Panc1 (cell line): Measurements from ENCODE around the gene NOX4. TPM values are rescaled to one million over a fixed set of nuclear protein-coding genes. Genes with fewer than 3 reads are reported as not detected.

Source experiments
- ATAC-seq: fragments of 200-7000 bp; cut with Tn5 transposase; 2 replicates; pipeline ENCODE4 v1.9.1; 2020; ENCODE audit warnings: mild to moderate bottlenecking, moderate library complexity
- BruUV-seq: library from RNA; stranded (reverse); fragments of 400-500 nt; replicated peaks from 2 replicates; lab custom pipeline; 2021; lab: Mats Ljungman, UMichigan
- CTCF ChIA-PET: fragments of 300-600 bp; sonication (Branson Sonifier 250); formaldehyde crosslinking; loops from one replicate; lab custom pipeline; 2022; ENCODE audit warnings: antibody characterized with exemption; lab: Charles Lee
- POLR2A ChIA-PET: fragments of 300-600 bp; sonication (Branson Sonifier 250); formaldehyde crosslinking; loops from one replicate; lab custom pipeline; 2022; ENCODE audit warnings: antibody characterized with exemption; lab: Charles Lee
- DNase-seq: peaks from one replicate; pipeline ENCODE4 v3.0.0-alpha.2; 2010; ENCODE audit warnings: low read depth, low spot score
- H3K27ac ChIP-seq: 2 replicates; pipeline ENCODE4 v1.5.1; 2011; ENCODE audit warnings: mild to moderate bottlenecking, low read length, inconsistent platforms
- H3K27me3 ChIP-seq: fragments of 200-500 bp; sonication (Bioruptor generic); 2 replicates; pipeline ENCODE4 v1.6.0; 2014; ENCODE audit warnings: low read length, inconsistent platforms; ENCODE audit not compliant: control insufficient read depth, insufficient read depth
- H3K36me3 ChIP-seq: fragments of 200-500 bp; sonication (Bioruptor generic); 2 replicates; pipeline ENCODE4 v1.5.1; 2014; ENCODE audit warnings: inconsistent platforms, mild to moderate bottlenecking, low read length, moderate library complexity; ENCODE audit not compliant: control insufficient read depth, insufficient read depth
- H3K4me1 ChIP-seq: 2 replicates; pipeline ENCODE4 v1.5.1; 2011; ENCODE audit warnings: inconsistent platforms, mild to moderate bottlenecking, low read length, moderate library complexity; ENCODE audit not compliant: control insufficient read depth, insufficient read depth
- H3K4me3 ChIP-seq, 2 experiments: 2 replicates each; pipeline ENCODE4 v1.5.1; 2011 to 2012; ENCODE audit warnings: low read depth in 2 of 2, low read length in 2 of 2, mild to moderate bottlenecking in 2 of 2, inconsistent platforms in 1 of 2, moderate library complexity in 1 of 2
- H3K9me3 ChIP-seq: fragments of 200-500 bp; sonication (Bioruptor generic); 2 replicates; pipeline ENCODE4 v1.5.1; 2014; ENCODE audit warnings: low read depth, mild to moderate bottlenecking, inconsistent platforms, low read length, moderate library complexity; ENCODE audit not compliant: control insufficient read depth, insufficient read depth
- CTCF ChIP-seq: fragments of 450-650 bp; IDR thresholded peaks from 2 replicates; pipeline ENCODE4 v1.5.1; 2017; ENCODE audit warnings: mild to moderate bottlenecking
- POLR2AphosphoS5 ChIP-seq: IDR thresholded peaks from 2 replicates; pipeline ENCODE4 v1.6.1; 2012; ENCODE audit warnings: mild to moderate bottlenecking, low read depth, low read length, moderate library complexity
- REST ChIP-seq, 2 experiments: IDR thresholded peaks; 2 replicates each; pipeline ENCODE4 v1.6.1; 2011 to 2012; ENCODE audit warnings: low read depth in 2 of 2, control low read depth in 1 of 2, low read length in 1 of 2, mild to moderate bottlenecking in 1 of 2, moderate library complexity in 1 of 2; ENCODE audit not compliant: insufficient read depth in 1 of 2
- SIN3A ChIP-seq: IDR thresholded peaks from 2 replicates; pipeline ENCODE4 v1.6.1; 2012; ENCODE audit warnings: low read depth, mild to moderate bottlenecking, low read length, moderate library complexity, borderline replicate concordance; ENCODE audit not compliant: insufficient read depth
- TCF7L2 ChIP-seq: IDR thresholded peaks from 2 replicates; pipeline ENCODE4 v1.6.1; 2011; ENCODE audit warnings: mild to moderate bottlenecking, low read depth, low read length, inconsistent platforms
- in situ Hi-C: cut with HindIII; loops from 2 replicates; pipeline ENCODE4 v1.10.0; 2016; ENCODE audit warnings: low sequenced_read_pairs, low pct_unique_long_range_greater_than_20kb
- intact Hi-C: fragments of 100-400 bp; cut with micrococcal nuclease; formaldehyde crosslinking; loops from one replicate; pipeline ENCODE4 v1.10.0; 2022; ENCODE audit not compliant: unreplicated experiment
- total RNA-seq: library from RNA; stranded (reverse); gene quantifications from one replicate; pipeline ENCODE4 v1.2.1, GENCODE V29; 2021; ENCODE audit not compliant: unreplicated experiment

The NOX4 gene
- total RNA-seq, 1 experiment from 2014 or later: not detected

- Histone ChIP-seq H3K36me3 (no peaks in the 10 kb centered on the region), H3K4me1 (no peaks in the 10 kb centered on the region), H3K27me3 (no peaks in the 10 kb centered on the region), H3K9me3 (0 out of 2 replicates have a peak, but pooled peaks cover 5% of the 10 kb centered on the region), H3K4me3 (no peak overlapping the region), H3K27ac (no peak overlapping the region)
- DNase-seq: no peak
- intact Hi-C loops: no loop called here
- ChIA-PET POLR2A (no interaction called here), CTCF (no interaction called here)
- in situ Hi-C loops: no loop called here
- no peak for TF ChIP-seq TCF7L2
- no peak for TF ChIP-seq REST (IDR thresholded peaks at IDR 0.05; ENCODE audit: insufficient read depth in 1 of 2, low read depth in 2 of 2, low read length in 1 of 2)
- no peak for TF ChIP-seq CTCF
- TF ChIP-seq POLR2AphosphoS5: no peak
- no peak for TF ChIP-seq SIN3A
- no TSS peak for BruUV-seq
- ATAC-seq: no peak
Observed at GRCh38 chr11:89516496-89516895, 25.3 kb upstream of the NOX4 start.

- intact Hi-C loops (no loop called here), in situ Hi-C loops (no loop called here)
- DNase-seq (no peak), ATAC-seq (no peak)
- no peaks in the 10 kb centered on the region for H3K9me3 ChIP-seq
- H3K36me3 ChIP-seq: no peaks in the 10 kb centered on the region
- BruUV-seq: no TSS peak
- no peaks in the 10 kb centered on the region for H3K4me1 ChIP-seq
- ChIA-PET POLR2A (no interaction called here), CTCF (no interaction called here)
- H3K27ac ChIP-seq: no peak overlapping the region
- no peak for TF ChIP-seq REST (IDR thresholded peaks at IDR 0.05; ENCODE audit: insufficient read depth in 1 of 2, low read depth in 2 of 2, low read length in 1 of 2)
- no peak for TF ChIP-seq POLR2AphosphoS5
- no peak for TF ChIP-seq TCF7L2
- TF ChIP-seq SIN3A: no peak
- TF ChIP-seq CTCF: no peak
- no peaks in the 10 kb centered on the region for H3K27me3 ChIP-seq
- H3K4me3 ChIP-seq: no peak overlapping the region
Observed at GRCh38 chr11:89508544-89508943, 17.4 kb upstream of the NOX4 start.
